ENCODE data around the gene PRKCH. TPM values are rescaled to one million over a fixed set of nuclear protein-coding genes. Genes with fewer than 3 reads are reported as not detected.

The PRKCH gene
- total RNA-seq, 1 experiment from 2014 or later = 12.4 TPM

DNA sequence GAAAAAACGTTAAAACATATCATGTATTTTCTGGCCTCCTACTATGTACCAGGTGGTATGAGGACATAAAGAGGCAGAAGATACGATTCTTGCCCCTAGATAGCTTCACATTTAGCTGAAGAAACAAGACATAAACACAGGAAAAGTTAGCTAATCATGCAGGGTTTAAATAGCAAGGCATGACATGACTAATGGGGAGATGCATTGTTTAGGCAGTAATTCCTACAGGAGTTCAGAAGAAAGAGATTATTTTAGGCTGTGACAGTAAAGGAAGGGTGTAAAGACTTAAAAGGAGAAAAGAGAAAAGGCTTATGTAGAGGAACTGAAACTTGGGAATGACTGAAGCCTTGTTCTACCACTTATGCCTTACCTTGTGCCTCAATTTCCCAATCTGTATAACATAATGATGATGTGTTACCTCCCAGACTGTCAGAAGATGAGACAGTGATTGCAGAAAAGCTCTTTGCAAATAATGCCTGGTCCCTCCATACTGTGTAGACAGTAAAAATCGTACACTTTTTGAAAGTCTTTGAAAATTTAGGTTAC, 44.4 kb downstream of the PRKCH start:
- TF ChIP-seq, protein P1, sequence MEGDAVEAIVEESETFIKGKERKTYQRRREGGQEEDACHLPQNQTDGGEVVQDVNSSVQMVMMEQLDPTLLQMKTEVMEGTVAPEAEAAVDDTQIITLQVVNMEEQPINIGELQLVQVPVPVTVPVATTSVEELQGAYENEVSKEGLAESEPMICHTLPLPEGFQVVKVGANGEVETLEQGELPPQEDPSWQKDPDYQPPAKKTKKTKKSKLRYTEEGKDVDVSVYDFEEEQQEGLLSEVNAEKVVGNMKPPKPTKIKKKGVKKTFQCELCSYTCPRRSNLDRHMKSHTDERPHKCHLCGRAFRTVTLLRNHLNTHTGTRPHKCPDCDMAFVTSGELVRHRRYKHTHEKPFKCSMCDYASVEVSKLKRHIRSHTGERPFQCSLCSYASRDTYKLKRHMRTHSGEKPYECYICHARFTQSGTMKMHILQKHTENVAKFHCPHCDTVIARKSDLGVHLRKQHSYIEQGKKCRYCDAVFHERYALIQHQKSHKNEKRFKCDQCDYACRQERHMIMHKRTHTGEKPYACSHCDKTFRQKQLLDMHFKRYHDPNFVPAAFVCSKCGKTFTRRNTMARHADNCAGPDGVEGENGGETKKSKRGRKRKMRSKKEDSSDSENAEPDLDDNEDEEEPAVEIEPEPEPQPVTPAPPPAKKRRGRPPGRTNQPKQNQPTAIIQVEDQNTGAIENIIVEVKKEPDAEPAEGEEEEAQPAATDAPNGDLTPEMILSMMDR (IDR thresholded peaks at IDR 0.05; ENCODE audit: unreplicated experiment) = no peak
- DNase-seq (ENCODE audit: unreplicated experiment) = no peak
- ChIA-PET CTCF (no interaction called here), POLR2A (interaction anchor here (0.8 kb wide), 1 partner anchor 44 kb away, joined by 3 read pairs; the partner anchor contains the start of gene PRKCH)
- Mint-ChIP-seq H3K4me3 (ENCODE audit: unreplicated experiment) (no peak overlapping the region), H3K27ac (ENCODE audit: low read depth, unreplicated experiment) (no peak overlapping the region), H3K9me3 (ENCODE audit: unreplicated experiment) (no peaks in the 10 kb centered on the region), H3K36me3 (ENCODE audit: insufficient read depth, unreplicated experiment) (no peaks in the 10 kb centered on the region), H3K4me1 (ENCODE audit: insufficient read depth, unreplicated experiment) (no peaks in the 10 kb centered on the region), H3K27me3 (ENCODE audit: insufficient read depth, unreplicated experiment) (no peaks in the 10 kb centered on the region)
- intact Hi-C loops (cut with micrococcal nuclease) = no loop called here
- no TSS peak for BruUV-seq (replicated peaks)

DNA sequence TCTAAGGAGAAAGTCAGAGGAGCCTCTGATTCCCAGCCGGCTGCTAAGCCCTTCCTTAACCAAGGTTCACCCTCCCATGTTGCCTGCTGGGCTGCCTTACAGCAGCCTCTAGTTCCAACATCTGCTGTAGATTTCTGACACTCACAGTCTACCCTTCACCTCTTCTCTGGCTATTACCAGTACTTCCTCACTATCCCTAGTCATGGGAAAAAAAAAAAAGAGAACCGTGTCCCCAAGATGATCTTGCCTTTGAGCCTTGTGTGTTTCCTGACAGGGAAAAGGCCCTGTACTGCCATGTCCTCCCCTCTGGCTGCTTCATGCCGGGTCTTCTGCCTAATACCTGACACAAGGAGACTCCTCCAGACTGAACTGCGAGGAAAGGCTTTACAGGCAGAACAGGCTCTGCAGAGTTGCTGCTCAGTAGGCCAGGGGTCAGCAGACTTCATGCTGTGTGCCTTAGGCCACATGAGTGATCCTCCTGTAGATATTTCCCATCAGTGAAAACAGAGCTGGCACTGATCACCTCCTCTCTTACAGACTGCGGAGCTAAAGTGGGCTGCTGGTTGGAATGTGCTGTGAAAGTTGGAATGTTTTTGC, 46.8 kb downstream of the PRKCH start:
- DNase-seq (ENCODE audit: unreplicated experiment) = no peak
- Mint-ChIP-seq H3K4me3 (ENCODE audit: unreplicated experiment) (no peak overlapping the region), H3K36me3 (ENCODE audit: insufficient read depth, unreplicated experiment) (no peaks in the 10 kb centered on the region), H3K27ac (ENCODE audit: low read depth, unreplicated experiment) (no peak overlapping the region), H3K9me3 (ENCODE audit: unreplicated experiment) (no peaks in the 10 kb centered on the region), H3K27me3 (ENCODE audit: insufficient read depth, unreplicated experiment) (no peaks in the 10 kb centered on the region), H3K4me1 (ENCODE audit: insufficient read depth, unreplicated experiment) (no peaks in the 10 kb centered on the region)
- intact Hi-C loops (cut with micrococcal nuclease) = no loop called here
- BruUV-seq (replicated peaks) = no TSS peak
- CTCF ChIA-PET = interaction anchor here (0.6 kb wide), 1 partner anchor 325 kb away, joined by 3 read pairs; no protein-coding TSS in a partner anchor
- POLR2A ChIA-PET = interaction anchor here (0.6 to 1.5 kb wide), 2 partner anchors 18 to 70 kb away, joined by 3 read pairs; no protein-coding TSS in a partner anchor
- TF ChIP-seq, protein P1 (IDR thresholded peaks at IDR 0.05; ENCODE audit: unreplicated experiment) = no peak

DNA sequence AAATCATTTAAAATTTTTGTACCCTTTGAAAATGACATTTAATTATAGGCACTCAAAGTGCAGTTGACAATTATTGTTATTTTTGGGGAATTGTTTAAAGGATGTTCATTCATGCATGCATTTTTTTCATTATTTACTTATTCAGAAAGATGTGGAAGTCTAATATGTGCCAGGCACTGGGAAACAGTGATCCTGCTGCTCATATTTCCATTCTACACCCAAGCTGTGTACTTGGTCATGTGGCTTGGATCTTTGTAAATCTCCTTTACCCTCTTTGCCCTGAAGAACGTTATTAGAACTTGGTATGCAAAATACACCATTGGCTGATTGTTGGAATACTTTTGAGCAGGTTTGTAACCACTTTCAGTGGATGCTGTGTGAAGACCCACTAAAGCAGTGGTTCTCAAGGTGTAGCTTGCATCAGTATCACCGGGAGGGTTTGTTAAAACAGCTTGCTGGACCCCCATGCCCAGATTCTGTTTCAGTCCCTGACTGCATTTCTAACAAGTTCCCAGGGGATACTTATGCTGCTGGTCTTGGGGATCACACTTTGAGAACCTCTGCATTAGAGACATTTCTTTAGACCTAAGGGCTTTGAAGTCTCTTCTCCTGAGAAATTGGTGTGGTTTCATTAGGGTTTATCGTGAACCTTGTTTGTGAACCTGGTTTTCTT, 47.5 kb downstream of the PRKCH start:
- Mint-ChIP-seq H3K27me3 (ENCODE audit: insufficient read depth, unreplicated experiment) (no peaks in the 10 kb centered on the region), H3K27ac (ENCODE audit: low read depth, unreplicated experiment) (no peak overlapping the region), H3K4me3 (ENCODE audit: unreplicated experiment) (no peak overlapping the region), H3K9me3 (ENCODE audit: unreplicated experiment) (no peaks in the 10 kb centered on the region), H3K36me3 (ENCODE audit: insufficient read depth, unreplicated experiment) (no peaks in the 10 kb centered on the region), H3K4me1 (ENCODE audit: insufficient read depth, unreplicated experiment) (no peaks in the 10 kb centered on the region)
- POLR2A ChIA-PET = interaction anchor here (0.6 to 1.5 kb wide), 3 partner anchors 19 to 841 kb away, joined by 3 read pairs; no protein-coding TSS in a partner anchor
- no TSS peak for BruUV-seq (replicated peaks)
- CTCF ChIA-PET = no interaction called here
- TF ChIP-seq, protein P1 (IDR thresholded peaks at IDR 0.05; ENCODE audit: unreplicated experiment) = no peak
- no peak for DNase-seq (ENCODE audit: unreplicated experiment)
- intact Hi-C loops (cut with micrococcal nuclease) = no loop called here

DNA sequence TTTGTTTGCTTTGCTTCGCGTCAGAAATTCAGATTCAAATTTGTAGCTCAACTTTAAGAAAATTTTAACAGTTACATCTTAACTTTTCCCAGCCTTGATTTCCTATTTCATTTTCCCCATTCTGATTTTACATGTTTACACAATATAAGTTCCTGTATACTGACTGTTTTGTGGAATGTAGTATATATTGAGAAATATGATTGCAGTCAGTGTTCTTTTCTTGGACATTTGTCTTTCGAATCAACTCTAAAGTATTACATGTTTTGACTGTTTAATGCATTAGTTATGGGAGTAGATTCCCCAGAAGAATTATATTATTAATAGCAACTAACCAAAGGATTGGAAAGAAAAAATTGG, 48.1 kb downstream of the PRKCH start:
- Mint-ChIP-seq H3K4me1 (ENCODE audit: insufficient read depth, unreplicated experiment) (no peaks in the 10 kb centered on the region), H3K27ac (ENCODE audit: low read depth, unreplicated experiment) (no peak overlapping the region), H3K27me3 (ENCODE audit: insufficient read depth, unreplicated experiment) (no peaks in the 10 kb centered on the region), H3K36me3 (ENCODE audit: insufficient read depth, unreplicated experiment) (no peaks in the 10 kb centered on the region), H3K4me3 (ENCODE audit: unreplicated experiment) (no peak overlapping the region), H3K9me3 (ENCODE audit: unreplicated experiment) (no peaks in the 10 kb centered on the region)
- TF ChIP-seq, protein P1 (IDR thresholded peaks at IDR 0.05; ENCODE audit: unreplicated experiment) = no peak
- intact Hi-C loops (cut with micrococcal nuclease) = no loop called here
- ChIA-PET CTCF (no interaction called here), POLR2A (interaction anchor here (0.6 to 1.5 kb wide), 2 partner anchors 20 to 841 kb away, joined by 3 read pairs; no protein-coding TSS in a partner anchor)
- DNase-seq (ENCODE audit: unreplicated experiment) = no peak
- no TSS peak for BruUV-seq (replicated peaks)

All from MCF 10A (cell line).